ENCODE data around the gene CAMTA1. TPM values are rescaled to one million over a fixed set of nuclear protein-coding genes. Genes with fewer than 3 reads are reported as not detected.

The CAMTA1 gene
- total RNA-seq, 1 experiment from 2014 or later, result 69.5 TPM

GRCh38 chr1:6800745-6801144, 15.5 kb downstream of the CAMTA1 start:
- H3K4me1 ChIP-seq (ENCODE audit: control insufficient read depth in 1 of 2, insufficient read depth in 2 of 2, low read length in 2 of 2), result no peaks in the 10 kb centered on the region
- no peak overlapping the region for H3K27ac ChIP-seq (ENCODE audit: low read depth, low read length)

GRCh38 chr1:6801199-6801598, 15.9 kb downstream of the CAMTA1 start:
- peaks cover 84% of the 10 kb centered on the region for H3K79me2 ChIP-seq (ENCODE audit: insufficient read depth, low read length)
- POLR2A ChIA-PET, result interaction anchor here (1.4 kb wide), 1 partner anchor 16 kb away, joined by 7 read pairs; the partner anchor contains the start of gene CAMTA1
- intact Hi-C loops (cut with micrococcal nuclease), result no loop called here

More at GRCh38 chr1:6800745-6801144, 15.5 kb downstream of the CAMTA1 start:
- H3K9me3 ChIP-seq (ENCODE audit: control insufficient read depth in 1 of 2, insufficient read depth in 1 of 2, low read depth in 1 of 2, low read length in 2 of 2), result no peaks in the 10 kb centered on the region
- H2AFZ ChIP-seq (ENCODE audit: low read depth, low read length, poor library complexity, severe bottlenecking), result no peak overlapping the region
- no peak for DNase-seq (ENCODE audit: low read depth, low spot score)
- no peaks in the 10 kb centered on the region for H3K36me3 ChIP-seq (ENCODE audit: control insufficient read depth in 1 of 2, insufficient read depth in 2 of 2, low read length in 2 of 2)
- POLR2A ChIA-PET, result interaction anchor here (1.4 kb wide), 1 partner anchor 16 kb away, joined by 7 read pairs; the partner anchor contains the start of gene CAMTA1
- H3K27me3 ChIP-seq (ENCODE audit: insufficient read depth, low read length), result no peaks in the 10 kb centered on the region
- H3K9ac ChIP-seq (ENCODE audit: low read length), result no peak overlapping the region
- H3K4me2 ChIP-seq (ENCODE audit: low read length), result no peak overlapping the region
- no peaks in the 10 kb centered on the region for H3K9me2 ChIP-seq (ENCODE audit: insufficient read depth)
- RAD21 ChIA-PET (ENCODE audit: low non-redundant PET in 1 of 2, low total read pairs in 2 of 2, uncharacterized antibody in 2 of 2, unreplicated experiment in 2 of 2), result no interaction called here
- intact Hi-C loops (cut with micrococcal nuclease), result no loop called here
- H4K20me1 ChIP-seq (ENCODE audit: insufficient read depth), result peaks cover 7% of the 10 kb centered on the region; the same call in 1 of the 2 replicates
- TF ChIP-seq JUND (IDR thresholded peaks at IDR 0.05) (no peak), MAX (IDR thresholded peaks at IDR 0.05) (no peak)
- no peak overlapping the region for H3K4me3 ChIP-seq (replicated peaks in 1 of 2; ENCODE audit: low read depth in 1 of 2, low read length in 2 of 2)
- no peak for ATAC-seq
- H3K79me2 ChIP-seq (ENCODE audit: insufficient read depth, low read length), result peaks cover 84% of the 10 kb centered on the region
- CTCF ChIA-PET, result no interaction called here
- no TSS peak for BruUV-seq (replicated peaks)

More at GRCh38 chr1:6801199-6801598, 15.9 kb downstream of the CAMTA1 start:
- TF ChIP-seq CEBPB (IDR thresholded peaks at IDR 0.05; ENCODE audit: low read depth) (no peak), ELF1 (IDR thresholded peaks at IDR 0.05; ENCODE audit: borderline replicate concordance, low read depth) (no peak), CTCF (IDR thresholded peaks at IDR 0.05 in 2 of 3, conservative IDR thresholded peaks at IDR 0.05 in 1 of 3; ENCODE audit: borderline replicate concordance in 1 of 3, insufficient read depth in 1 of 3, low read depth in 2 of 3, low read length in 2 of 3) (no peak), POLR2A (IDR thresholded peaks at IDR 0.05; ENCODE audit: borderline replicate concordance, extremely low read depth, insufficient read depth, insufficient read length) (no peak), ZNF274 (IDR thresholded peaks at IDR 0.05; ENCODE audit: low read depth, low read length) (no peak), RAD21 (IDR thresholded peaks at IDR 0.05; ENCODE audit: low read depth) (no peak), EZH2 (IDR thresholded peaks at IDR 0.05) (no peak), CBX3 (IDR thresholded peaks at IDR 0.05; ENCODE audit: low read depth) (no peak)
- no peaks in the 10 kb centered on the region for H3K36me3 ChIP-seq (ENCODE audit: control insufficient read depth in 1 of 2, insufficient read depth in 2 of 2, low read length in 2 of 2)
- H3K27me3 ChIP-seq (ENCODE audit: insufficient read depth, low read length), result no peaks in the 10 kb centered on the region
- H3K4me1 ChIP-seq (ENCODE audit: control insufficient read depth in 1 of 2, insufficient read depth in 2 of 2, low read length in 2 of 2), result no peaks in the 10 kb centered on the region
- H2AFZ ChIP-seq (ENCODE audit: low read depth, low read length, poor library complexity, severe bottlenecking), result no peak overlapping the region
- H3K4me3 ChIP-seq (replicated peaks in 1 of 2; ENCODE audit: low read depth in 1 of 2, low read length in 2 of 2), result no peak overlapping the region
- no peak overlapping the region for H3K27ac ChIP-seq (ENCODE audit: low read depth, low read length)
- peaks cover 7% of the 10 kb centered on the region; the same call in 1 of the 2 replicates for H4K20me1 ChIP-seq (ENCODE audit: insufficient read depth)
- H3K9me2 ChIP-seq (ENCODE audit: insufficient read depth), result no peaks in the 10 kb centered on the region
- no peak overlapping the region for H3K9ac ChIP-seq (ENCODE audit: low read length)
- no peak for ATAC-seq
- H3K9me3 ChIP-seq (ENCODE audit: control insufficient read depth in 1 of 2, insufficient read depth in 1 of 2, low read depth in 1 of 2, low read length in 2 of 2), result no peaks in the 10 kb centered on the region
- no peak overlapping the region for H3K4me2 ChIP-seq (ENCODE audit: low read length)
- RAD21 ChIA-PET (ENCODE audit: low non-redundant PET in 1 of 2, low total read pairs in 2 of 2, uncharacterized antibody in 2 of 2, unreplicated experiment in 2 of 2), result no interaction called here
- no peak for DNase-seq (ENCODE audit: low read depth, low spot score)
- CTCF ChIA-PET, result no interaction called here
- no TSS peak for BruUV-seq (replicated peaks)

All from HCT116 (cell line).